HUES6 (cell line): ENCODE data around the gene EXOC6B.
A peak's percentile ranks its signal among the peaks of the same experiment; 100 is the strongest.

Experiments used
- H3K27ac ChIP-seq: 2 replicates; pipeline ENCODE4 v1.7.0; 2013; ENCODE audit warnings: low read depth, mild to moderate bottlenecking, low read length, inconsistent platforms
- H3K27me3 ChIP-seq: 2 replicates; pipeline ENCODE4 v1.6.1; 2013; ENCODE audit warnings: low read length; ENCODE audit not compliant: control insufficient read depth, insufficient read depth
- H3K36me3 ChIP-seq: 2 replicates; pipeline ENCODE4 v1.6.1; 2013; ENCODE audit warnings: low read length; ENCODE audit not compliant: control insufficient read depth, insufficient read depth
- H3K4me1 ChIP-seq: 2 replicates; pipeline ENCODE4 v1.6.1; 2013; ENCODE audit warnings: low read length; ENCODE audit not compliant: control insufficient read depth, insufficient read depth
- H3K4me3 ChIP-seq: 2 replicates; pipeline ENCODE4 v1.5.1; 2013; ENCODE audit warnings: low read depth, low read length
- H3K9ac ChIP-seq: one replicate; pipeline ENCODE4 v1.6.1; 2013; ENCODE audit warnings: mild to moderate bottlenecking, low read length
- H3K9me3 ChIP-seq: 2 replicates; pipeline ENCODE4 v1.6.1; 2013; ENCODE audit warnings: low read depth, low read length; ENCODE audit not compliant: control insufficient read depth, insufficient read depth

Gene EXOC6B

GRCh38 chr2:72144632-72145288 is 681.1 kb downstream of the EXOC6B start:
- Histone ChIP-seq H3K9me3 (no peaks in the 10 kb centered on the region), H3K27ac (no peak overlapping the region), H3K27me3 (peaks cover 97% of the 10 kb centered on the region), H3K9ac (peak overlapping the region; percentile 27), H3K4me1 (peaks cover 28% of the 10 kb centered on the region), H3K36me3 (no peaks in the 10 kb centered on the region), H3K4me3 (peak overlapping the region; percentile 68)

- no peak overlapping the region for H3K27ac ChIP-seq
- H3K4me3 ChIP-seq, result peak overlapping the region; percentile 68
- no peak overlapping the region for H3K9ac ChIP-seq
- peaks cover 97% of the 10 kb centered on the region for H3K27me3 ChIP-seq
- H3K36me3 ChIP-seq, result no peaks in the 10 kb centered on the region
- H3K9me3 ChIP-seq, result no peaks in the 10 kb centered on the region
- H3K4me1 ChIP-seq, result peaks cover 24% of the 10 kb centered on the region
Observed at GRCh38 chr2:72144274-72144631, 681.6 kb downstream of the EXOC6B start.

- no peak overlapping the region for H3K27ac ChIP-seq
- peaks cover 98% of the 10 kb centered on the region for H3K27me3 ChIP-seq
- no peaks in the 10 kb centered on the region for H3K36me3 ChIP-seq
- peaks cover 25% of the 10 kb centered on the region for H3K4me1 ChIP-seq
- no peaks in the 10 kb centered on the region for H3K9me3 ChIP-seq
- H3K4me3 ChIP-seq, result peak overlapping the region; percentile 49
- H3K9ac ChIP-seq, result no peak overlapping the region
Observed at GRCh38 chr2:72143441-72144273, 682.2 kb downstream of the EXOC6B start.

GRCh38 chr2:72142570-72143440 is 683.0 kb downstream of the EXOC6B start:
- Histone ChIP-seq H3K36me3 (no peaks in the 10 kb centered on the region), H3K4me1 (peaks cover 33% of the 10 kb centered on the region), H3K27me3 (peaks cover 98% of the 10 kb centered on the region), H3K9ac (no peak overlapping the region), H3K27ac (no peak overlapping the region), H3K4me3 (peak overlapping the region; percentile 49), H3K9me3 (no peaks in the 10 kb centered on the region)

- no peak overlapping the region for H3K4me3 ChIP-seq
- no peaks in the 10 kb centered on the region for H3K9me3 ChIP-seq
- no peaks in the 10 kb centered on the region for H3K36me3 ChIP-seq
- peaks cover 36% of the 10 kb centered on the region for H3K4me1 ChIP-seq
- no peak overlapping the region for H3K27ac ChIP-seq
- peaks cover 93% of the 10 kb centered on the region for H3K27me3 ChIP-seq
- H3K9ac ChIP-seq, result no peak overlapping the region
Observed at GRCh38 chr2:72141881-72142451, 683.9 kb downstream of the EXOC6B start.

GRCh38 chr2:72141032-72141645 is 684.7 kb downstream of the EXOC6B start:
- peaks cover 84% of the 10 kb centered on the region for H3K27me3 ChIP-seq
- H3K4me1 ChIP-seq, result peaks cover 36% of the 10 kb centered on the region
- no peaks in the 10 kb centered on the region for H3K9me3 ChIP-seq

GRCh38 chr2:72140621-72140960 is 685.2 kb downstream of the EXOC6B start:
- Histone ChIP-seq H3K9ac (no peak overlapping the region), H3K4me3 (no peak overlapping the region), H3K4me1 (peaks cover 32% of the 10 kb centered on the region), H3K27ac (no peak overlapping the region), H3K27me3 (peaks cover 79% of the 10 kb centered on the region), H3K36me3 (no peaks in the 10 kb centered on the region), H3K9me3 (no peaks in the 10 kb centered on the region)

More at GRCh38 chr2:72141032-72141645, 684.7 kb downstream of the EXOC6B start:
- no peak overlapping the region for H3K9ac ChIP-seq
- no peaks in the 10 kb centered on the region for H3K36me3 ChIP-seq
- no peak overlapping the region for H3K27ac ChIP-seq
- H3K4me3 ChIP-seq, result no peak overlapping the region

- H3K27me3 ChIP-seq, result peaks cover 74% of the 10 kb centered on the region
- H3K4me1 ChIP-seq, result peaks cover 32% of the 10 kb centered on the region
- no peak overlapping the region for H3K9ac ChIP-seq
Observed at GRCh38 chr2:72139874-72140620, 685.8 kb downstream of the EXOC6B start.

GRCh38 chr2:72139471-72139873 is 686.4 kb downstream of the EXOC6B start:
- Histone ChIP-seq H3K27me3 (peaks cover 68% of the 10 kb centered on the region), H3K4me3 (no peak overlapping the region), H3K9me3 (no peaks in the 10 kb centered on the region), H3K9ac (no peak overlapping the region), H3K4me1 (peaks cover 32% of the 10 kb centered on the region), H3K27ac (no peak overlapping the region), H3K36me3 (no peaks in the 10 kb centered on the region)

More at GRCh38 chr2:72139874-72140620, 685.8 kb downstream of the EXOC6B start:
- no peak overlapping the region for H3K27ac ChIP-seq
- no peaks in the 10 kb centered on the region for H3K36me3 ChIP-seq
- H3K4me3 ChIP-seq, result no peak overlapping the region
- no peaks in the 10 kb centered on the region for H3K9me3 ChIP-seq

GRCh38 chr2:72138921-72139381 is 686.9 kb downstream of the EXOC6B start:
- H3K36me3 ChIP-seq, result no peaks in the 10 kb centered on the region
- no peaks in the 10 kb centered on the region for H3K9me3 ChIP-seq
- peaks cover 63% of the 10 kb centered on the region for H3K27me3 ChIP-seq
- peaks cover 29% of the 10 kb centered on the region for H3K4me1 ChIP-seq
- H3K4me3 ChIP-seq, result no peak overlapping the region
- H3K27ac ChIP-seq, result no peak overlapping the region
- H3K9ac ChIP-seq, result no peak overlapping the region
